Activated T-cell treated with anti-CD3 and anti-CD28 coated beads, Interleukin-2, amount 50 U/mL, for 48 hours (primary cell): Measurements from ENCODE around the gene PI4K2B.
"Not testable (repeated sequence)": the region's sequence is repeated elsewhere in the genome, so short reads cannot be mapped to it uniquely, and the experiment has no call there.

Source experiments
- DNase-seq, 2 experiments: peaks; one replicate each; pipeline ENCODE4 v3.0.0-alpha.2; 2020

PI4K2B gene

DNA sequence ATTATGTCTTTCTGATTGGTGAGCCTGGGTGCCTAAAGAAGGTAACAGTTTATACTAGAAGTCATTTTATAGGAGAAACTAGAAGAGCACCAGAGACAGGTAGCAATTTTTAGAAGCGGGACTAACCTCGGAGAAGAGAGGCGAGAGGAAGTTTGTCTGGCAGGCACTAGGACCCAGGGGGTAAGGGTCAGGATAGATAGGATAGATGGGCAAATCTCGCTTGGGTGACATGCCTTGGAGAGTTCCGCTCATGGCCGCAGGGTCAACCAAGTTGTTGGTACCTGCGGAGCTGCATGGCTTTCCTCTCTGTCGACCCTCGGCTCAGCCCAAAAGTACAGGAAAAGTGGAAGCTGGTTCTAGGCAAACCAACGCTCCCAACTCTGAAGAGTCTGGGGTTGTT lies 11.3 kb downstream of the PI4K2B start:
- DNase-seq = no peak

DNA sequence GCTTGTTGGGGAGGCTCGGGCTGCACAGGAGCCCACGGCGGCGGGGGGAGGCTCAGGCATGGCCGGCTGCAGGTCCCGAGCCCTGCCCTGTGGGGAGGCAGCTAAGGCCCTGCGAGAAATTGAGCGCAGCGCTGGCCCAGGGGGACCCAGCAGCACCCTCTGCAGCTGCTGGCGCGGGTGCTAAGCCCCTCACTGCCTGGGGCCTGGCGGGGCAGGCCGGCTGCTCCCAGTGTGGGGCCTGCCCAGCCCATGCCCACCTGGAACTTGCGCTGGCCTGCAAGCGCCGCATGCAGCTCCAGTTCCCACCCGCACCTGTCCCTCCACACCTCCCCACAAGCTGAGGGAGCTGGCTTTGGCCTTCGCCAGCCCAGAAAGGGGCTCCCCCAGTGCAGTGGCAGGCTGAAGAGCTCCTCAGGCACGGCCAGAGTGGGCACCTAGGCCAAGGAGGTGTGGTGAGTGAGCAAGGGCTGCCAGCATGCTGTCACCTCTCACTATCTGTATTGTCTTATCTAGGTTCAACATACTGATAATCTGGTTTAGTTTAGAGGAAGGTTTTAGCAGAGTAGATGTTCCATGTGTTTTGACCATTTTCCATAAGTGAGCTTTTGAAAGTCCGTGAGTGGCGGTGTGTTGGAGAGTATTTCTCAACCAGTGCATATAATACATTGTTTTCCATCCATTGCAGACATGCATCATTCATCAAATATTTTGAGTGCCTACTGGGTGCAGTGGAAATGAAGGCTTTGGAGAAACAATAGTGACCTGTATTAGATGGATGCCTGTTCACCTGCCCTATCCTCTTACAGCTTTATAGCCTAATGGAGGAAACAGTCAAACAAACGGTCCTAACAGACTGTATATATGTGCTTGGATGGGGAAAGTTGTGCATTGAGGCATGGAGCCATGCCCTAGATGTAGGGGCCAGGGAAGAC lies 13.1 kb downstream of the PI4K2B start:
- DNase-seq = no peak

- DNase-seq = not testable (repeated sequence)
These were observed 15.0 kb downstream of the PI4K2B start for GRCh38 chr4:25248875-25249274.

DNA sequence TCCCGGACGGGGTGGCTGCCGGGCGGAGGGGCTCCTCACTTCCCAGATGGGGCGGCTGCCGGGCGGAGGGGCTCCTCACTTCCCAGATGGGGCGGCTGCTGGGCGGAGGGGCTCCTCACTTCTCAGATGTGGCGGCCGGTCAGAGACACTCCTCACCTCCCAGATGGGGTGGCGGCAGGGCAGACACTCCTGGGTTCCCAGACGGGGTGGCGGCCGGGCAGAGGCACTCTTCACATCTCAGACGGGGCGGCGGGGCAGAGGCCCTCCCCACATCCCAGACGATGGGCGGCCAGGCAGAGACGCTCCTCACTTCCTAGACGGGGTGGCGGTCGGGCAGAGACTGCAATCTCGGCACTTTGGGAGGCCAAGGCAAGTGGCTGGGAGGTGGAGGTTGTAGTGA lies 15.7 kb downstream of the PI4K2B start:
- DNase-seq = not testable (repeated sequence)

DNA sequence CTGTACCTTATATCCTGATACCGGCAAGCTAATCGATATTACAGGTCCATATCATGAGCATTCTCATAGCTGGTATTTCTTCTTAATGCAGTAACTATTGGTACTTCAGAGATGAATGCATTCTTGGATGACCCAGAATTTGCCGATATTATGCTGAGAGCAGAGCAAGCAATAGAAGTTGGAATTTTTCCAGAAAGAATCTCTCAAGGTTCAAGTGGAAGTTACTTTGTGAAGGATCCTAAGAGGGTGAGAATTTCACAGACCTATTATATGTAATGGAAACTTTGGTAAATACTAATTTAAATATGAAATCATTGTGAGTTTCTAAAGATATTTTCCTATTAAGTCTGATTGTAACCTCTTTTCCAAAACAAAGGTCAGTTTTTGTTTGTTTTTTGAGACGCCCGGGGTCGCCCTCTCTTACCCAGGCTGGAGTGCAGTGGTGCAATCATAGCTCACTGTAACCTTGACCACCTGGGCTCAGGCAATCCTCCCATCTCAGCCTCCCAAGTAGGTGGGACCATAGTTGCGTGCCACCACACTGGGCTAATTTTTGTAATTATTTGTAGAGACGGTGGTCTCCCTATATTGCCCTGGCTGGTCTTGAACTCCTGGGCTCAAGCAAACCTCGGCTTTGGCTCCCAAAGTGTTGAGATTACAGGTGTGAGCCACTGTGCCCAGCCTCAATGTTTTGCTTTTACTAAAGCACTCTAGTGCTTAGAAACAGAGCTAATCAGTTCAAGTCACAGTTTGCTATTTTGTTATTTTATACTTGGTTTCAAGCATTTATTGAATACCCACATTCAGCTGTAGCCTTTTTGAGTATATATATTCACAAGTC lies 18.6 kb downstream of the PI4K2B start:
- no peak for DNase-seq

DNA sequence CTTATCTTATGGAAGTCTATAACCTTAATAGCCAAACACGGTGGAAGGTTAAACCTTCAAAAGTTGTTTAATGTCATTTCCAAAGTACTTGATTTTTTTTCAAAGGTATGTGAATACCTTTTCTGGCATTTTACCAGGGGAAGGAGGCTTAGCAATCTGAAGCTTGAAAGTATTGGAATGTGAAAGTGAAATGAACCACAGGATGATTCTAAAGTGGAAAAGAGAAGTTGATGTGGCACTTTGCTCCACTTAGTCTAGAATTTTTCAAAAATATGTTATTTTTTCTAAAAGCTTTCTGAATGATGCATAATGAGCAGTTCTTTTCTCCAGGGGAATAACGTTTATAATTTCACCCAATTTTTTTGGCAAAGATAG lies 19.2 kb downstream of the PI4K2B start:
- DNase-seq = no peak

DNA sequence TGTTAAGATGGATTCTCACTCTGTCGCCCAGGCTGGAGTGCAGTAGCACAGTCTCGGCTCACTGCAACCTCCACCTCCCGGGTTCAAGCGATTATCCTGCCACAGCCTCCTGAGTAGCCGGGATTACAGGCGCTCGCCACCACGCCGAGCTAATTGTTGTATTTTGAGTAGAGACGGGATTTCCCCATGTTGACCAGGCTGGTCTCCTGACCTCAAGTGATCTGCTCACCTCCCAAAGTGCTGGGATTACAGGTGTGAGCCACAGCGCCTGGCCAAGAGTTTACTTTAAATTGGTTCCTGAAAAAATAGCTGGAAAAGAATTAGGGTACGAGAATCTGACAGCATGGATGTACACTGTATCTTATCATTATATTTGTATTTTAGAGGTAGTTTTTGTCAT lies 20.0 kb downstream of the PI4K2B start:
- not testable (repeated sequence) for DNase-seq

GRCh38 chr4:25258980-25259578 lies 25.2 kb downstream of the PI4K2B start:
- no peak for DNase-seq

DNA sequence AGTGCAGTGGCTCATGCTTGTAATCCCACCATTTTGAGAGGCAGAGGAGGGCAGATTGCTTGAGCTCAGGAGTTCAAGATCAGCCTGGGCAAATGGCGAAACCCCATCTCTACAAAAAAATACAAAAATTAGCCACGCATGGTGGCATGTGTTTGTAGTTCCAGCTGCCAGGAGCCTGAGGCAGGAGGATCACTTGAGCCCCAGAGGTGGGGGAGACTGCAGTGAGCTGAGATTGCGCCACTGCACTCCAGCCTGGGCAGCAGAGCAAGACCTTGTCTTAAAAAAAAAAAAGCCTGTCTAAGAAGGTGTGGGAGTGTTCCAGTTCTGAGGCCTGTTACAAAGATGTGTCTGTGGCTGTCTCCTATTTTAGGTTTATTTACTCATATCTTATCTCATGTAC lies 38.0 kb downstream of the PI4K2B start:
- DNase-seq = no peak

DNA sequence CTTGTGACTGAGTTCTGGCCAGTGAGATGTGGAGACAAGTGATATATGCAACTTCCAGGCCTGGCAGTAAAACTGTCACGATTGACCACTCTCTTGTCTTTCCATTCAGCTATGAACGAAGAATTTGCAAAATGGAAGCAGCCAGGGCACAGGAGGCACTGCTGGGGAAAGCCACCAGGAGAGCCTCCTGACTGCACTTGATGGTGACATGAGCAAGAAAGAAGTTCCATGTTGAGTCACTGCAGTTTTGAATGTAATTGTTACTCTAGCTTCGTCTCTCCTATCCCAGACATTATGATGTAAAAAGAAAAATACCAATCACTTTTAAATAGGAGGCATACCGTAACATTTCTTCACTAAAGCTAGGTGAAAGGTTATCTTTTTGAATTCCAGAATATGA lies 46.4 kb downstream of the PI4K2B start:
- DNase-seq = no peak

GRCh38 chr4:25283948-25284347 lies 50.1 kb downstream of the PI4K2B start:
- DNase-seq = no peak

DNA sequence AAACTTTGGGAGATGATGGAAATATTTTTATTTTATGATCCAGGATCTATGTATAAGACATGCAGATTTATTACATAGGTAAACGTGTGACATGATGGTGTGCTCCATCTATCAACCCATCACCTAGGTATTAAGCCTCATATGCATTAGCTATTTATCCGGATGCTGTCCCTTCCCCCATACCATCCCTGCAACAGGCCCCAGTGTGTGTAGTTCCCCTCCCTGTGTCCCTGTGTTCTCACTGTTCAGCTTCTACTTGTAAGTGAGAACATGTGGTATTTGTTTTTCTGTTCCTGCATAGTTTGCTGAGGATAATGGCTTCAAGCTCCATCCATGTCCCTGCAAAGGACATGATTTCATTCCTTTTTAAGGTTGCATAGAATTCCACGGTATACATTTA lies 50.6 kb downstream of the PI4K2B start:
- no peak for DNase-seq

- DNase-seq = no peak
These were observed 56.7 kb downstream of the PI4K2B start for GRCh38 chr4:25290490-25291067.

- no peak for DNase-seq
These were observed 57.4 kb downstream of the PI4K2B start for GRCh38 chr4:25291158-25291733.

DNA sequence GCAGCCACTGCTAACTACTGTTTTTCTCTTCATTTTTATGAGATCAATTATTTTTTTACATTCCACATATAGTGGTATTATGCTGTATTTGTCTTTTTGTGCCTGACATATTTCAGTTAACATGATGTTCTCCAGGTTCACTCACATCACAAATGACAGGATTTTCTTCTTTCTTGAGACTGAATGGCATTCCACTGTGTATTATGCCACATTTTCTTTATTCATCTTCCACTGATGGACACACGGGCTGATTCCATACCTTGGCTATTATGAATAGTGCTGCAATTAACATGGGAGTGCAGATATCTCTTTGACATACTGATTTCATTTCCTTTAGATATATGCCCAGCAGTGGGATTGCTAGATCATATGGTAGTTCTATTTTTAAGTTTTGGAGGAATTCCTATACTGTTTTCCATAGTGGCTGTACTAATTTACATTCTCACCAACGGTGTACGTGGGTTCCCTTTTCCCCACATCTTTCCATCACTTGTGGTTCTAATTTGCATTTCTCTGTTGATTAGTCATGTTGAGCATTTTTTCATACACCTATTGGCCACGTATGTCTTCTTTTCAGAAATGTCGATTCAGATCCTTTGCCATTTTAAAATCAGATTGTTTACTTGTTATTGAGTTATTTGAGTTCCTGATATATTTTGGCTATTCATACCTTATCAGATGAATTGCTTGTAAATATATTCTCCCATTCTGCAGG lies 63.9 kb downstream of the PI4K2B start:
- no peak for DNase-seq

- no peak for DNase-seq
These were observed 65.8 kb downstream of the PI4K2B start for GRCh38 chr4:25299476-25300203.

GRCh38 chr4:25301471-25301870 lies 67.6 kb downstream of the PI4K2B start:
- DNase-seq = no peak

DNA sequence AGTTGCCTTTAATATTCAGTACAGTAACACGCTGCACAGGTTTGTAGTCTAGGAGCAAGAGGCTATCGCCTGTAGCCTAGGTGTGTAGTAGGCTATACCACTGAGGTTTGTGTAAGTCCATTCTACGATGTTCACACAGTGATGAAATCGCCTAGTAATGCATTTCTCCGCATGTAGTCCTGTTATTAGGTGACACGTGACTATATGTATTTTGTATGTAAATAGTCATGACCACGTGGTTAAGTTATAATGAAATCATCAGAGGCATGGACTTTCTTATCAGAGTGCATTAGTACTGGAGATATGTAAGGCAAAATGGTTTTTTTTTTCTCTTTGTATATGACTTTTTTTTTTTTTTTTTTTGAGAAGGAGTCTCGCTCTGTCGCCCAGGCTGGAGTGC lies 68.8 kb downstream of the PI4K2B start:
- no peak for DNase-seq

DNA sequence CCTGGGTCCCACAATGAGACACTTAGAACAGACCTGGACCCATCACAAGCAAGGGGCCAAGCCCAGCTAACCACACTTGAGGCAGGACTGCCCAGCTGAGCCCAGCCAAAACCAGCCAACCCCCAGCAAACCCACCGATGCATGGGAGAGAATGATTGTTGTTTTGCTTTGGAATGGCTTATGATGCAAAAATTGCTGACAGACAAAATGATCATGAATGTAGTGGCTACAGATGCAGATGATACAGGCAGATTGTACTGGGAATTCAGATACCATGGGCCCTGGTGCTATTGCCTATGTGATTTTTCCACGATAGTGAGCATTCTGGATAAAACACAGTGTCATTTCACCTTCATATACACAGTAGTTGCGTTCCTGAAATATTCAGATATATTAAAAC lies 69.7 kb downstream of the PI4K2B start:
- DNase-seq = no peak

DNA sequence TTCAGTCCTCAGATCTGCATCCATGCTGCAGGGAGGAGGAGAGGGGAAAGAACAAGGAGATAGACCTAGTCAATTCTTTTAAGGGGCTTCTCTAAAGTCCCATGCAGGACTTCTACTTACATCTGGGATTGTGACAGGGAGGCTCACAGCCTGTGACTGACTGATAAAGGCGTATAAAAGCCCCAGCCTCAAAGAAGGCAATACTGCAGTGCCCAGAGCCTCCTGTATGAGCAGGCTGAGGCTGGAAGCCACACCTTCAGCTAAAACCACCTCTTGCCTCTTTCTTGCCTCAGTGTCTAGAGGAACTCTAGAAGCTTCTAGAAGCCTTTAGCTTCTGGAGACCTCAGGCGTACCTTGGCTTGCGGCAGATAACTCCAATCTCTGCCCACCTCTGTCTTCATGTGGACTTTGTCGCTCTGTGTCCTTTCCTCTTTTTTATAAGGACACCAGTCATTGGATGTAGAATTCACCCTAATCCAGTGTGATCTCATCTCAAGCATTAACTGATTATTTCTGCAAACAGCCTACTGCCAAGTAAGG lies 72.8 kb downstream of the PI4K2B start:
- DNase-seq = no peak

GRCh38 chr4:25307596-25307995 lies 73.8 kb downstream of the PI4K2B start:
- DNase-seq = no peak
